ENCODE results near the gene GSTM5.
"Not testable (repeated sequence)": the region's sequence is repeated elsewhere in the genome, so short reads cannot be mapped to it uniquely, and the experiment has no call there.

The GSTM5 gene

GRCh38 chr1:109765483-109765815 is 53.4 kb downstream of the GSTM5 start:
- TF ChIP-seq, protein P1, sequence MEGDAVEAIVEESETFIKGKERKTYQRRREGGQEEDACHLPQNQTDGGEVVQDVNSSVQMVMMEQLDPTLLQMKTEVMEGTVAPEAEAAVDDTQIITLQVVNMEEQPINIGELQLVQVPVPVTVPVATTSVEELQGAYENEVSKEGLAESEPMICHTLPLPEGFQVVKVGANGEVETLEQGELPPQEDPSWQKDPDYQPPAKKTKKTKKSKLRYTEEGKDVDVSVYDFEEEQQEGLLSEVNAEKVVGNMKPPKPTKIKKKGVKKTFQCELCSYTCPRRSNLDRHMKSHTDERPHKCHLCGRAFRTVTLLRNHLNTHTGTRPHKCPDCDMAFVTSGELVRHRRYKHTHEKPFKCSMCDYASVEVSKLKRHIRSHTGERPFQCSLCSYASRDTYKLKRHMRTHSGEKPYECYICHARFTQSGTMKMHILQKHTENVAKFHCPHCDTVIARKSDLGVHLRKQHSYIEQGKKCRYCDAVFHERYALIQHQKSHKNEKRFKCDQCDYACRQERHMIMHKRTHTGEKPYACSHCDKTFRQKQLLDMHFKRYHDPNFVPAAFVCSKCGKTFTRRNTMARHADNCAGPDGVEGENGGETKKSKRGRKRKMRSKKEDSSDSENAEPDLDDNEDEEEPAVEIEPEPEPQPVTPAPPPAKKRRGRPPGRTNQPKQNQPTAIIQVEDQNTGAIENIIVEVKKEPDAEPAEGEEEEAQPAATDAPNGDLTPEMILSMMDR (conservative IDR thresholded peaks at IDR 0.05; ENCODE audit: low read depth, low read length) = no peak
- Histone ChIP-seq H3K79me2 (ENCODE audit: insufficient read depth, low read depth) (no peaks in the 10 kb centered on the region), H3K4me2 (no peak overlapping the region), H3K27me3 (ENCODE audit: insufficient read depth, low read depth) (no peaks in the 10 kb centered on the region; the same call in 1 of the 2 replicates), H3K9ac (no peak overlapping the region), H3K27ac (no peak overlapping the region), H3K36me3 (ENCODE audit: insufficient read depth) (no peaks in the 10 kb centered on the region), H3K4me3 (IDR thresholded peaks at IDR 0.05; ENCODE audit: insufficient read depth, low read depth, low read length) (no peak overlapping the region), H2AFZ (ENCODE audit: low read depth) (no peak overlapping the region), H4K20me1 (ENCODE audit: insufficient read depth) (no peaks in the 10 kb centered on the region), H3K4me1 (ENCODE audit: low read depth, poor library complexity, severe bottlenecking) (no peaks in the 10 kb centered on the region)

DNA sequence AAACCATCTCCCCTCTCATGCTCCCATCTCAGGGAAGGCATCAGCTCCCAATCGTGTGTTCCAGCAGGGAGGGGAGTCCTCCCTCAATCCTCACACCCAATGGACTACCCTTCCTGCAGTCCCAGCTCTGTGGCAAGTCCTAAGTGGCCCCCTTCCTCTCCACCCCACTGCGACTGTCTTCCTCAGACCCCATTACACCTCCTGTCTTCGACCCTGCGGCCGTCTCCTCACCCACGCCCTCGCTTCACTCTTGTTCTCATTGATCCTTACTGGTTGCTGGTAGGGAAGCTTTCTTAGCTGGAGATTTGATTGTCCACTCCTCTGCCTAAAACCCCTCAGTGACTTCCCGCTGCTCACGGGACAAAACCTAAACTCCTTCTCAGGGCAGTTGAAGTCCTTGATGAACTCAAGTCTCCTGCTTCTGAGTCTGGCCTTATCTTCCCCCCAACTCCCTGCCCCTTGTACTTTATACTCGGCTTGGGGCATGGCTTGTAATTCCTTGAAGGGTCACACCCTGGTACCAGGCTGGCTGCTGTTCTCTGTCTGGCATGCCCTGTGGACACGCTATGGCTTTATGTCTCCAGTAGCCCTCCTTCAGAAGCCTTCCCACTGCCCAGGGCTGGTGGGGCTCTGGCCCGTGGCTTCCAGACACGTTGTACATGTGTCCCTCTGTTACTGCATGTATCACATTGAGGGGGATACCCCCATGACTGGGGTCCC is 54.0 kb downstream of the GSTM5 start:
- Histone ChIP-seq H4K20me1 (ENCODE audit: insufficient read depth) (no peaks in the 10 kb centered on the region), H3K27me3 (ENCODE audit: insufficient read depth, low read depth) (no peaks in the 10 kb centered on the region; the same call in 1 of the 2 replicates), H3K9ac (no peak overlapping the region), H3K36me3 (ENCODE audit: insufficient read depth) (no peaks in the 10 kb centered on the region), H3K4me1 (ENCODE audit: low read depth, poor library complexity, severe bottlenecking) (no peaks in the 10 kb centered on the region), H2AFZ (ENCODE audit: low read depth) (no peak overlapping the region), H3K79me2 (ENCODE audit: insufficient read depth, low read depth) (no peaks in the 10 kb centered on the region), H3K4me3 (IDR thresholded peaks at IDR 0.05; ENCODE audit: insufficient read depth, low read depth, low read length) (no peak overlapping the region), H3K27ac (no peak overlapping the region), H3K4me2 (no peak overlapping the region)
- TF ChIP-seq, protein P1 (conservative IDR thresholded peaks at IDR 0.05; ENCODE audit: low read depth, low read length) = no peak

DNA sequence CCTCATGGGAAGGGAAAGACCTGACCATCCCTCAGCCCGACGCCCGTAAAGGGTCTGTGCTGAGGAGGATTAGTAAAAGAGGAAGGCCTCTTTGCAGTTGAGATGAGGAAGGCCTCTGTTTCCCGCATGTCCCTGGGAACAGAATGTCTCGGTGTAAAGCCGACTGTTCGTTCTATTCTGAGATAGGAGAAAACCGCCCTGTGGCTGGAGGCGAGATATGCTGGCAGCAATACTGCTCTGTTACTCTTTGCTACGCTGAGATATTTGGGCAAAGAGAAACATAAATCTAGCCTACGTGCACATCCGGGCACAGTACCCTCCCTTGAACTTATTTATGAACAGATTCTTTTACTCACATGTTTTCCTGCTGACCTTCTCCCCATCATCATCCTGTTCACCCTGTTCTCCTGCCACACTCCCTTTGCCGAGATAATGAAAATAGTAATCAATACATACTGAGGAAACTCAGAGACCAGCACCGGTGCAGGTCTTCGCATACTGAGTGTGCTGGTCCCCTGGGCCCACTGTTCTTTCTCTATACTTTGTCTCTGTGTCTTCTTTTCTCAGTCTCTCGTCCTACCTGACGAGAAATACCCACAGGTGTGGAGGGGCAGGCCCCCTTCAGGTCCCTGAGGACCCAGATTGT is 55.1 kb downstream of the GSTM5 start:
- not testable (repeated sequence) for H3K9ac ChIP-seq; H3K4me3 ChIP-seq (IDR thresholded peaks at IDR 0.05; ENCODE audit: insufficient read depth, low read depth, low read length); H2AFZ ChIP-seq (ENCODE audit: low read depth)

More for the DNA sequence above, 55.1 kb downstream of the GSTM5 start:
- not testable (repeated sequence) for H3K36me3 ChIP-seq (ENCODE audit: insufficient read depth); H3K4me1 ChIP-seq (ENCODE audit: low read depth, poor library complexity, severe bottlenecking); H3K27me3 ChIP-seq (ENCODE audit: insufficient read depth, low read depth); H3K79me2 ChIP-seq (ENCODE audit: insufficient read depth, low read depth); H3K27ac ChIP-seq; H3K4me2 ChIP-seq; H4K20me1 ChIP-seq (ENCODE audit: insufficient read depth)
